ENCODE results near the gene EDEM2.
"Not testable (repeated sequence)": the region's sequence is repeated elsewhere in the genome, so short reads cannot be mapped to it uniquely, and the experiment has no call there.

The EDEM2 gene

GRCh38 chr20:35150846-35151579 lies 3.9 kb upstream of the EDEM2 start:
- no peak for DNase-seq (ENCODE audit: extremely low read depth, insufficient read length)
- no peaks in the 10 kb centered on the region for H3K27me3 ChIP-seq (replicated peaks; ENCODE audit: control insufficient read depth, insufficient read depth, low read length)
- no peaks in the 10 kb centered on the region for H3K36me3 ChIP-seq (ENCODE audit: control insufficient read depth, insufficient read depth, low read length)
- TF ChIP-seq CTCF (IDR thresholded peaks at IDR 0.05; ENCODE audit: insufficient read depth, low read length, poor library complexity, severe bottlenecking), result no peak
- H3K4me3 ChIP-seq (replicated peaks; ENCODE audit: low read depth, low read length), result no peak overlapping the region

- H3K27me3 ChIP-seq (replicated peaks; ENCODE audit: control insufficient read depth, insufficient read depth, low read length); H3K36me3 ChIP-seq (ENCODE audit: control insufficient read depth, insufficient read depth, low read length); DNase-seq (ENCODE audit: extremely low read depth, insufficient read length): not testable (repeated sequence)
- H3K4me3 ChIP-seq (replicated peaks; ENCODE audit: low read depth, low read length), result peak overlapping the region; percentile 85
Observed at GRCh38 chr20:35147575-35148071, 487 bp upstream of the EDEM2 start.

DNA sequence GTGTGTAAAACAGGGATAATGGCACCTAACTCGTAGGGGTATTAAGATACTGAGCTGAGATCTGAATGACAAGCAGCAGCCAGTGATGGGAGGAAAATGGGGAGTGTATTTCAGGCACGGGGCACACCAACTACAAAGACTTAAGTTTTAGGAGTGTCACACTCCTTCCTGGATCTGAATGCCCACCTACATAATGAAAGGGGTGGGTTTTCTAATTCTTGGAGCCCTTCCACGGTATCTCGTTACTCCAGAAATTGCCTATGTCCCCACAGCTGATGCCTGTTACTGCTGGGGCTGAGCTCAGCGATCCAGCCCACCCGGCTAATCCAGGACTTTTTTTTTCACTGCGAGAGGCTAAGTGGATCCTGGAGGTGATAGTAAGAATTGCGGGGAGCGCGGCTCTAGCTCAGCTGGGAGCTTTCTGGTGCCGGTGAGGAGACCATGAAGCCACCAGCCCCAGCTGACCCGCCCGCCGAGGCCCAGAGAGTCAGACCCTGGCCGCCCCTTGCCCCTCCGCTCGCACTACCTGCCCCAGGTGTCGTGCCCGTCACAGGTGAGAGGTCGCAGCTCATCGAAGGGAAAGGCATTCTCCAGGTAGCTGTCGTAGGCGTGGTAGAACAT lies 727 bp downstream of the EDEM2 start:
- Histone ChIP-seq H3K36me3 (ENCODE audit: control insufficient read depth, insufficient read depth, low read length) (peaks cover 2% of the 10 kb centered on the region), H3K4me3 (replicated peaks; ENCODE audit: low read depth, low read length) (peak overlapping the region; percentile 85), H3K27me3 (replicated peaks; ENCODE audit: control insufficient read depth, insufficient read depth, low read length) (no peaks in the 10 kb centered on the region)
- TF ChIP-seq CTCF (IDR thresholded peaks at IDR 0.05; ENCODE audit: insufficient read depth, low read length, poor library complexity, severe bottlenecking), result no peak
- no peak for DNase-seq (ENCODE audit: extremely low read depth, insufficient read length)

DNA sequence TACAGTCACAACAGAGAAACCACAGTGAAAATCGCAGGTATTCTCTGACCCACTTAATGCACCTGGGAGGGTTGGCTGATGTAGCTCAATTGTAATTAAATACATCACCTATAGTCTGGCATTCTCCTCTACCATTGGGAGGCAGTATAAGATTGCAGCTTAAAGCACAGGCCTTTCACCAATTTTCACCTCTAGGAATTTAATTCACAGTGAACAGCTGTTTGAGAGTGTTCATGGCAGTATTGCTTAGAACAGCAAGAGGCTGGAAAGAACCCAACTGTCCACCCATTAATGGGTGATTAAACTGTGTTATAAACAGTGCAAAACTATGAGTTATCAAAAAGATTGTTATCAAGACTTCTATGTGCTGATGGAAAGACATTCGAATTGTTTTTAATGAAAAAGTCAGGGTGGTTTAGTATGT lies 2.0 kb downstream of the EDEM2 start:
- H3K4me3 ChIP-seq (replicated peaks; ENCODE audit: low read depth, low read length), result no peak overlapping the region
- H3K27me3 ChIP-seq (replicated peaks; ENCODE audit: control insufficient read depth, insufficient read depth, low read length), result no peaks in the 10 kb centered on the region
- TF ChIP-seq CTCF (IDR thresholded peaks at IDR 0.05; ENCODE audit: insufficient read depth, low read length, poor library complexity, severe bottlenecking), result peak; percentile 52
- DNase-seq (ENCODE audit: extremely low read depth, insufficient read length), result no peak
- H3K36me3 ChIP-seq (ENCODE audit: control insufficient read depth, insufficient read depth, low read length), result peaks cover 2% of the 10 kb centered on the region

- Histone ChIP-seq H3K36me3 (ENCODE audit: control insufficient read depth, insufficient read depth, low read length) (peaks cover 4% of the 10 kb centered on the region), H3K4me3 (replicated peaks; ENCODE audit: low read depth, low read length) (no peak overlapping the region), H3K27me3 (replicated peaks; ENCODE audit: control insufficient read depth, insufficient read depth, low read length) (no peaks in the 10 kb centered on the region)
- peak; percentile 37 for DNase-seq (ENCODE audit: extremely low read depth, insufficient read length)
- TF ChIP-seq CTCF (IDR thresholded peaks at IDR 0.05; ENCODE audit: insufficient read depth, low read length, poor library complexity, severe bottlenecking), result no peak
Observed at GRCh38 chr20:35144694-35145093, 2.4 kb downstream of the EDEM2 start.

DNA sequence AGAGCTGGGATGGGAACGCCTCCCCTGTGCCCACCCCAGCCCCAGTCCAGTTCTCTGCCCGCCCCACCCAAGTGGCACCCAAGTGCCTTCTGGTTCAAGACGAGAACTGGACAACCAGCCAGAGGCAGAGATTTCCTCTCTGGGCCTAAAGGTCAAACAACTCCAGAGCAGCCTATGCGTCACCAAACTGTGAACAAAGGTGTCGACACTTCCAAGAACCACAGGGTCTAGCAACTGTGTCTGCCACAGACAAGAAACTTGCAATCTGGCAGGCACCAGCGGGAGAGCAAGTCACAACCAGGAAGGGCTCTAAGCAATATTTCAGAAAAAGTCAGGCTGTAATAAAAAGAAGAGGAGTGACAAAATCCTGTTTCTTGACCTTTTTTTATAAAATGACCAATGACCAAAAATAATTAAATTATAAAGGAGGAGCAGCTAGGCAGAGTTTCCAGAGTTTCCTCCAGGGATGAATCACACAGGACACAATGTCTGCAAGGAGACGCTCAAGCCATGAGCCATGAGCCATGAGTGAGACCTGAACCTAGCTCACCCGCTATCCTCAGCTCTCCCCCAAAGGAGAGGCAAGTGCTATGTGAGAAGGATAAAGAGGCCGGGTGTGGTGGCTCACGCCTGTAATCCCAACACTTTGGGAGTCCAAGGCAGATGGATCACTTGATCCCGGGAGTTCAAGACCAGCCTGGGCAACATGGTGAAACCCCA lies 11.1 kb downstream of the EDEM2 start:
- Histone ChIP-seq H3K27me3 (replicated peaks; ENCODE audit: control insufficient read depth, insufficient read depth, low read length) (no peaks in the 10 kb centered on the region), H3K36me3 (ENCODE audit: control insufficient read depth, insufficient read depth, low read length) (peaks cover 24% of the 10 kb centered on the region), H3K4me3 (replicated peaks; ENCODE audit: low read depth, low read length) (no peak overlapping the region)
- TF ChIP-seq CTCF (IDR thresholded peaks at IDR 0.05; ENCODE audit: insufficient read depth, low read length, poor library complexity, severe bottlenecking), result no peak
- no peak for DNase-seq (ENCODE audit: extremely low read depth, insufficient read length)

Measured in GM06990 (cell line).